ENCODE data around the gene BCAS3.

DNA sequence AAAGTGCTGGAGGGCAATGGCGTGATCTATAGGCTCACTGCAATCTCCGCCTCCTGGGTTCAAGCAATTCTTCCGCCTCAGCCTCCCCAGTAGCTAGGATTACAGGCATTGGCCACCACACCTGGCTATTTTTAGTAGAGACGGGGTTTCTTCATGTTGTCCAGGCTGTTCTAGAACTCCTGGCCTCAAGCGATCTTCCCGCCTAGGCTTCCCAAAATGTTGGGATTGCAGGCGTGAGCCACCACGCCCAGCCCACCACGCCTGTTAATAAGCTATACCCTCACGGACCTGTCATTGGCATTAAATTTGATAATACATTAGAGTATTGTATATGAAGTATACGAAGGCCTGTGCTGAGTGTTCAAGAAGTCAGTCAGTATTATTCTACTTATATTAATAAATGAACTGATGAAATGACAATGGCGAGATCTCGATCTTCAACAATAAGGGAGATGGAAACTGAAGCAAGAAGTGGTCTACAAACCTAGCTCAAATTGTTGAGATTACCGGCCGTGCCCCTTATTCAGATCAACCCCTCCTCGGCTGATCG lies 818 bp upstream of the BCAS3 start:
- TF ChIP-seq EZH2phosphoT487 (IDR thresholded peaks at IDR 0.05; ENCODE audit: insufficient read depth, low read depth): no peak
- no peak for TF ChIP-seq EZH2 (IDR thresholded peaks at IDR 0.05; ENCODE audit: insufficient read depth, poor library complexity, severe bottlenecking)
